ENCODE results near the gene THAP5. TPM values are rescaled to one million over a fixed set of nuclear protein-coding genes. Genes with fewer than 3 reads are reported as not detected.

THAP5 gene, protein sequence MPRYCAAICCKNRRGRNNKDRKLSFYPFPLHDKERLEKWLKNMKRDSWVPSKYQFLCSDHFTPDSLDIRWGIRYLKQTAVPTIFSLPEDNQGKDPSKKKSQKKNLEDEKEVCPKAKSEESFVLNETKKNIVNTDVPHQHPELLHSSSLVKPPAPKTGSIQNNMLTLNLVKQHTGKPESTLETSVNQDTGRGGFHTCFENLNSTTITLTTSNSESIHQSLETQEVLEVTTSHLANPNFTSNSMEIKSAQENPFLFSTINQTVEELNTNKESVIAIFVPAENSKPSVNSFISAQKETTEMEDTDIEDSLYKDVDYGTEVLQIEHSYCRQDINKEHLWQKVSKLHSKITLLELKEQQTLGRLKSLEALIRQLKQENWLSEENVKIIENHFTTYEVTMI
- total RNA-seq: 10 to 100 TPM; 25.3 to 44.1 (median 32.8) TPM
- 10 to 100 TPM in 1 of 3 donors, 1 to 10 TPM in 2; 8.8 to 13.4 (median 8.9) TPM for polyA plus RNA-seq
- long read RNA-seq, donor 1, transcript THAP5-203 (3 exons, 3,306 nt): major isoform, 6 of 9 reads
- long read RNA-seq, donor 1, partial matches to known transcripts: 0 of 9 reads
- long read RNA-seq, donor 1, other reads (novel, unspliced or antisense): 0 of 9 reads
- long read RNA-seq, donor 2, transcript THAP5-203 (3 exons, 3,306 nt): major isoform, 8 of 9 reads
- long read RNA-seq, donor 2, partial matches to known transcripts: 0 of 9 reads
- long read RNA-seq, donor 2, other reads (novel, unspliced or antisense): 0 of 9 reads

DNA sequence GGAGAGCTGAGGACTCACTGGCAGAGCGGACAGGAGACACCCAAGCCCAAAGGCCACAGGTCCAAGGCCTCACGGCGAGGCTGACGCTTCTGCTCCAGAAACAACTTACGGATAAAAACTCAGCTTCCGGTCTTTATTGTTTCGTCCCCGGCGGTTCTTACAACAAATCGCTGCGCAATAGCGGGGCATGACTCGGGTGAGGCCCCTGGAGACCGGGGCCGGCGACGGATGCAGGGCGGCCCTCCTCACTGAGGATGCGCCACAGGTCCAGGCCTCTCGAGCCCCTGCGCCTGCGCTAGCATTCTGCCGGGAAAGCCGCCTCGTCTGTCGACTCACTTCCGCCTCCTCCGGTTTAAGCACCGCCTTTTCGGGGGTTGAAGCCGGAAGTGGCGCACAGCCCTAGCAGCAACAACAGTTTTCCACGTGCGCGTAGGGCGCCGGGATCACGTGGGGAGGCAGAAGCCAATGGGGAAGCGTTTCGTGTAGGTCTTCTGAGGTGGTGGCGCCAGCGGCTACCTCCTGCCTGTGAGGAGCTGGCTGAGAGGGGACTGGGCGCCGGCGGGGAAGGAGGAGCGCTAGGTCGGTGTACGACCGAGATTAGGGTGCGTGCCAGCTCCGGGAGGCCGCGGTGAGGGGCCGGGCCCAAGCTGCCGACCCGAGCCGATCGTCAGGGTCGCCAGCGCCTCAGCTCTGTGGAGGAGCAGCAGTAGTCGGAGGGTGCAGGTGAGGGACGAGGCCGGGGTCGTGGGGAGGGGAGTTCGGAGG, at the start of gene THAP5, which contains the start of gene DNAJB9:
Gene THAP5, minus strand, starts transcription at position 326 of the 765 bp plus-strand sequence. Its CDS starts 137 bp downstream, at position 189.
Gene DNAJB9, plus strand, starts transcription at position 494 of the 765 bp plus-strand sequence. CDS start 1,853 bp downstream, outside the sequence.
- Histone ChIP-seq H3K36me3 (peaks cover 0 to 41% (median 24%) of the 10 kb centered on the region in 6 donors), H3K4me1 (peaks cover 19 to 80% (median 58%) of the 10 kb centered on the region in 6 donors), H3K27ac (peak within 1 kb of the TSS; percentile 90 to 99 (median 98)), H3K9me3 (no peaks in the 10 kb centered on the region), H3K4me3 (peak within 1 kb of the TSS; percentile 63 to 88 (median 73)), H3K27me3 (replicated peaks in 1 of 7) (no peaks in the 10 kb centered on the region)
- TF ChIP-seq POLR2AphosphoS5 (IDR thresholded peaks at IDR 0.05) (peak; percentile 99 to 100 (median 100)), POLR2A (IDR thresholded peaks at IDR 0.05) (peak; percentile 85 to 95 (median 94))
- TF ChIP-seq, protein P1, sequence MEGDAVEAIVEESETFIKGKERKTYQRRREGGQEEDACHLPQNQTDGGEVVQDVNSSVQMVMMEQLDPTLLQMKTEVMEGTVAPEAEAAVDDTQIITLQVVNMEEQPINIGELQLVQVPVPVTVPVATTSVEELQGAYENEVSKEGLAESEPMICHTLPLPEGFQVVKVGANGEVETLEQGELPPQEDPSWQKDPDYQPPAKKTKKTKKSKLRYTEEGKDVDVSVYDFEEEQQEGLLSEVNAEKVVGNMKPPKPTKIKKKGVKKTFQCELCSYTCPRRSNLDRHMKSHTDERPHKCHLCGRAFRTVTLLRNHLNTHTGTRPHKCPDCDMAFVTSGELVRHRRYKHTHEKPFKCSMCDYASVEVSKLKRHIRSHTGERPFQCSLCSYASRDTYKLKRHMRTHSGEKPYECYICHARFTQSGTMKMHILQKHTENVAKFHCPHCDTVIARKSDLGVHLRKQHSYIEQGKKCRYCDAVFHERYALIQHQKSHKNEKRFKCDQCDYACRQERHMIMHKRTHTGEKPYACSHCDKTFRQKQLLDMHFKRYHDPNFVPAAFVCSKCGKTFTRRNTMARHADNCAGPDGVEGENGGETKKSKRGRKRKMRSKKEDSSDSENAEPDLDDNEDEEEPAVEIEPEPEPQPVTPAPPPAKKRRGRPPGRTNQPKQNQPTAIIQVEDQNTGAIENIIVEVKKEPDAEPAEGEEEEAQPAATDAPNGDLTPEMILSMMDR (IDR thresholded peaks at IDR 0.05 in 8 of 11, conservative IDR thresholded peaks at IDR 0.05 in 3 of 11): peak in 6 of 11 experiments; percentile 18 to 36 (median 26)
- peak; percentile 100 for DNase-seq
- intact Hi-C loops (cut with DNase I; ENCODE audit: low total_unique reads): loop anchor here (5.0 kb wide), 1 partner anchor 42 kb away; the partner anchor contains the start of gene PNPLA8
- 0 to 1% (median 1%) methylated on average over 37 to 65 of the region's 65 CpGs for WGBS, 5 donors

DNA sequence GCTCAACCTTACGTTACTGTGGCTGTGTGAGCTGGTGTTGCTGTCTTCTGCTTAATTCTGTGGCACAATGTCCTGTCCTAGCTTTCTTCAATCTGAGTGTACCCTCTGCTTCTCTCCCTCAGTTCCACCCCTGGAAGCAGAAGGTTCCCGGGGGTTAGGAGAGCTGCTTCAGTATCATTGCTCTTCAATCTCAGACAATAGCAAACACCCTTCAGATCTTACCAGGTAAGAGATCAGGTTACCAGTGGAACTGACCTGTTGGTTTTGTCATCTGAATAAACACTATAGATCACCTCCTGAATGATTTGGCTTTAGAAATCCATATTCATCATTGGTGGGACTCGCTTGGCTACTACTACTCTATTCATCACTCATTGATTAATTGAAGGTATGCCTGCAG, 48.5 kb upstream of the THAP5 start:
- Histone ChIP-seq H3K27me3 (replicated peaks in 1 of 7) (no peaks in the 10 kb centered on the region), H3K36me3 (no peaks in the 10 kb centered on the region), H3K4me1 (no peaks in the 10 kb centered on the region), H3K4me3 (no peak overlapping the region), H3K9me3 (no peaks in the 10 kb centered on the region), H3K27ac (no peak overlapping the region)
- intact Hi-C loops (cut with DNase I; ENCODE audit: low total_unique reads): no loop called here
- no peak for DNase-seq
- TF ChIP-seq, protein P1 (IDR thresholded peaks at IDR 0.05 in 8 of 11, conservative IDR thresholded peaks at IDR 0.05 in 3 of 11): no peak
- TF ChIP-seq POLR2AphosphoS5 (IDR thresholded peaks at IDR 0.05): no peak
- TF ChIP-seq POLR2A (IDR thresholded peaks at IDR 0.05): no peak
- 80 to 92% (median 84%) methylated on average over 3 of the region's 3 CpGs for WGBS, 5 donors

DNA sequence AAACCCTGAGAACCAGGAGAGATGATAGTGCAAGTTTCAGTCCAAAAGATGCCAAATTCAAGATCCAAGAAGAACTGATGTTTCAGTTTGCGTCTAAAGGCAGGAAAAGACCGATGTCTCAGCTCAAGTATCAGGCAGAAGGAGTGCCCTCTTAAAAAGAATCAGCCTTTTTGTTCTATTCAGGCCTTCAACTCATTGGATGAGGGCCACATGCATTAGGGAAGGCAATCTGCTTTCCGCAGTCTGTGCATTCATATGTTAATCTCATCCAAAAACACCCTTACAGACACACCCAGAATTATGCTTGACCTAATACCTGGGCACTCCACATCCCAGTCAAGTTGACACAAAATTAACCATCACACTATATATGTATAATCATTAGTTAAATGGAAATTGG, 45.4 kb upstream of the THAP5 start:
- intact Hi-C loops (cut with DNase I; ENCODE audit: low total_unique reads): no loop called here
- 90 to 95% (median 94%) methylated on average over 3 of the region's 3 CpGs for WGBS, 5 donors

More for the DNA sequence above, 45.4 kb upstream of the THAP5 start:
- Histone ChIP-seq H3K4me1 (no peaks in the 10 kb centered on the region), H3K9me3 (no peaks in the 10 kb centered on the region), H3K27me3 (replicated peaks in 1 of 7) (no peaks in the 10 kb centered on the region), H3K36me3 (no peaks in the 10 kb centered on the region), H3K27ac (no peak overlapping the region), H3K4me3 (no peak overlapping the region)
- no peak for DNase-seq
- TF ChIP-seq POLR2AphosphoS5 (IDR thresholded peaks at IDR 0.05): no peak
- TF ChIP-seq, protein P1 (IDR thresholded peaks at IDR 0.05 in 8 of 11, conservative IDR thresholded peaks at IDR 0.05 in 3 of 11): no peak
- TF ChIP-seq POLR2A (IDR thresholded peaks at IDR 0.05): no peak
